ENCODE data around the gene PARP4.
"Not testable (repeated sequence)": the region's sequence is repeated elsewhere in the genome, so short reads cannot be mapped to it uniquely, and the experiment has no call there.

Gene PARP4

DNA sequence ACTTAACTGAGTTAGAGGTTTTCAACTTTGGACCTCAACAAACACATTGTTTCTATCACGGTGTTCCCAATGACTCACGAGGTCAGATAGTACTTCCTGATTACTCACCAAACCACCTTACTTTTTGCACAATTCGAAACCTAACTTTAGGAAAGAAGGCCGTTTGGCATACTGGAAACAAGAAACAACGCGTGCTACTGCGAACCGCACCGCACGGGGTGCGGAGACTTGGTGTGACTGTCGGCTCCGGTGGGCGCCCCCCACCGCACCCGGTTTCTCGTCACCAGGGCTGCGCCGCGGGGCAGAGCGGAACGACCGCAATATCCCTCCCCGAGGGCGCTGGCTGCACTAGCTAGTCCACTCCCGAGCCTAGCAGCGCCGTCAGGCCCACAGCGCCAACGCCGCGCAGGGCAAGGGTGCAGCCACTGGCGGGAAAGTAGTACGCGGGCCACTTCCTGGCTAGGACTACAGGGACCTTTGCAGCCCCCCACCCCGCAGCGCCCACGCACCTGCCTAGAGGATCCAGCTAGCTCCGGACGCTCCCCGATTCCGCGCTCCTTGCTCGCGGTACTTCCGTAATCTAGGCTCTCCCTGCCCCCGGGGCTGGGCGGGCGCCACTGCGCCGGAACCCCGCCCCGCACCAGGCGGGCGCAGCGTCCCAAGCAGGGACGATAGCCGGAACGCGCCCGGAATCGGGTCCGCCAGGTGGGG lies at the start of gene PARP4:
TSS of gene PARP4 (minus strand) at position 582 of the 711 bp plus-strand sequence. CDS start 9,002 bp downstream, outside the sequence.
- peak within 1 kb of the TSS; percentile 92 for H3K27ac ChIP-seq (ENCODE audit: low read depth, low read length)
- H3K4me1 ChIP-seq (ENCODE audit: control insufficient read depth, insufficient read depth, low read length), result 0 out of 2 replicates have a peak, but pooled peaks cover 7% of the 10 kb centered on the region
- H3K36me3 ChIP-seq (ENCODE audit: control insufficient read depth, insufficient read depth, low read length), result no peaks in the 10 kb centered on the region
- peak within 1 kb of the TSS; percentile 96 for H3K9ac ChIP-seq (ENCODE audit: low read depth, low read length)
- H3K9me3 ChIP-seq (ENCODE audit: control insufficient read depth, insufficient read depth, low read length), result no peaks in the 10 kb centered on the region
- no peaks in the 10 kb centered on the region; the same call in 1 of the 2 replicates for H3K27me3 ChIP-seq (ENCODE audit: control insufficient read depth, insufficient read depth, low read length)
- peak within 1 kb of the TSS; percentile 94 for H3K4me3 ChIP-seq (ENCODE audit: low read depth, low read length)

DNA sequence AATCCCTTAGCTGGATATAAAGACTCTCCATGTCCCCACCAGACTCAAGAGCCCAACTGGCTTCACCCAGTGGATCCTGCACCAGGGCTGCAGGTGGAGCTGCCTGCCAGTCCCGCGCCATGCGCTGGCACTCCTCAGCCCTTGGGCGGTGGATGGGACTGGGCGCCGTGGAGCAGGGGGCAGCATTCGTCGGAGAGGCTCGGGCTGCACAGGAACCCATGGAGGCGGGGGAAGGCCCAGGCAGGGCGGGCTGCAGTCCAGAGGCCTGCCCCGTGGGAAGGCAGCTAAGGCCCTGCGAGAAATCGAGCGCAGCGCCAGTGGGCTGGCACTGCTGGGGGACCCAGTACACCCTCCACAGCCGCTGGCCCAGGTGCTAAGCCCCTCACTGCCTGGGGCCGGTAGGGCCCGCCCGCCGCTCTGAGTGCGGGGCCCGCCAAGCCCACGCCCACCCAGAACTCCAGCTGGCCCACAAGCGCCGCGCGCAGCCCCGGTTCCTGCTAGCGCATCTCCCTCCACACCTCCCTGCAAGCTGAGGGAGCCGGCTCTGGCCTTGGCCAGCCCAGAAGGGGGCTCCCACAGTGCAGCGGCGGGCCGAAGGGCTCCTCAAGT lies 48.1 kb upstream of the PARP4 start:
- not testable (repeated sequence) for H3K27me3 ChIP-seq (ENCODE audit: control insufficient read depth, insufficient read depth, low read length); H3K27ac ChIP-seq (ENCODE audit: low read depth, low read length); H3K9ac ChIP-seq (ENCODE audit: low read depth, low read length); H3K4me3 ChIP-seq (ENCODE audit: low read depth, low read length); H3K9me3 ChIP-seq (ENCODE audit: control insufficient read depth, insufficient read depth, low read length); H3K36me3 ChIP-seq (ENCODE audit: control insufficient read depth, insufficient read depth, low read length); H3K4me1 ChIP-seq (ENCODE audit: control insufficient read depth, insufficient read depth, low read length)

DNA sequence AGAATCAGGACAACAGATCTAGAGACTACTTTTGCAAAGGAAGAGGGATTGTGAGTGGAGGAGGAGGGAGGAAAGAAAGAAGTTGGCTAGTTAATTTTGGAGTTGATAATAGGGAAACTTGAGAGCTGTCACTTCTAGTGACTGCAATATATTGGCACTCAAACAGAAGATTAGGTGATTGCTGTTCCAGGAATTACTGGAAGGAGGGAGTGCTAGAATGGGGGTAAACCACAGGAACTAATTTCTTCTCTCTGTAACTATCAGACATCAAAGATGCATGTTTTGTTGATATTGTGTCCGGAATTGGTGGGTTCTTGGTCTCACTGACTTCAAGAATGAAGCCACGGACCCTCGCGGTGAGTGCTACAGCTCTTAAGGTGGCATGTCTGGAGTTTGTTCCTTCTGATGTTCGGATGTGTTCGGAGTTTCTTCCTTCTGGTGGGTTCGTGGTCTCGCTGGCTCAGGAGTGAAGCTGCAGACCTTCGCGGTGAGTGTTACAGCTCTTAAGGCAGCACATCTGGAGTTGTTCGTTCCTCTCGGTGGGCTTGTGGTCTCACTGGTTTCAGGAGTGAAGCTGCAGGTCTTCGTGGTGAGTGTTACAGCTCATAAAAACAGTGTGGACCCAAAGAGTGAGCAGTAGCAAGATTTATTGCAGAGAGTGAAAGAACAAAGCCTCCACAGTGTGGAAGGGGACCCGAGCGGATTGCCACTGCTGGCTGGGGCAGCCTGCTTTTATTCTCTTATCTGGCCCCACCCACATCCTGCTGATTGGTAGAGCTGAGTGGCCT lies 47.0 kb upstream of the PARP4 start:
- not testable (repeated sequence) for H3K27ac ChIP-seq (ENCODE audit: low read depth, low read length); H3K9ac ChIP-seq (ENCODE audit: low read depth, low read length); H3K36me3 ChIP-seq (ENCODE audit: control insufficient read depth, insufficient read depth, low read length)

GRCh38 chr13:24557081-24557480 lies 44.5 kb upstream of the PARP4 start:
- H3K9me3 ChIP-seq (ENCODE audit: control insufficient read depth, insufficient read depth, low read length), result peaks cover 4% of the 10 kb centered on the region; the same call in 1 of the 2 replicates
- no peak overlapping the region for H3K27ac ChIP-seq (ENCODE audit: low read depth, low read length)
- H3K4me1 ChIP-seq (ENCODE audit: control insufficient read depth, insufficient read depth, low read length), result no peaks in the 10 kb centered on the region
- H3K27me3 ChIP-seq (ENCODE audit: control insufficient read depth, insufficient read depth, low read length), result no peaks in the 10 kb centered on the region
- H3K36me3 ChIP-seq (ENCODE audit: control insufficient read depth, insufficient read depth, low read length), result no peaks in the 10 kb centered on the region
- no peak overlapping the region for H3K9ac ChIP-seq (ENCODE audit: low read depth, low read length)
- no peak overlapping the region for H3K4me3 ChIP-seq (ENCODE audit: low read depth, low read length)

More for the DNA sequence above, 47.0 kb upstream of the PARP4 start:
- not testable (repeated sequence) for H3K4me3 ChIP-seq (ENCODE audit: low read depth, low read length); H3K4me1 ChIP-seq (ENCODE audit: control insufficient read depth, insufficient read depth, low read length); H3K27me3 ChIP-seq (ENCODE audit: control insufficient read depth, insufficient read depth, low read length); H3K9me3 ChIP-seq (ENCODE audit: control insufficient read depth, insufficient read depth, low read length)

- H3K4me3 ChIP-seq (ENCODE audit: low read depth, low read length); H3K4me1 ChIP-seq (ENCODE audit: control insufficient read depth, insufficient read depth, low read length); H3K9ac ChIP-seq (ENCODE audit: low read depth, low read length); H3K9me3 ChIP-seq (ENCODE audit: control insufficient read depth, insufficient read depth, low read length); H3K27me3 ChIP-seq (ENCODE audit: control insufficient read depth, insufficient read depth, low read length); H3K27ac ChIP-seq (ENCODE audit: low read depth, low read length); H3K36me3 ChIP-seq (ENCODE audit: control insufficient read depth, insufficient read depth, low read length): not testable (repeated sequence)
Measured at GRCh38 chr13:24553892-24554291, 41.3 kb upstream of the PARP4 start.

GRCh38 chr13:24541476-24542352 lies 29.1 kb upstream of the PARP4 start:
- peak overlapping the region; percentile 64 for H3K4me3 ChIP-seq (ENCODE audit: low read depth, low read length)

GRCh38 chr13:24541127-24541475 lies 28.5 kb upstream of the PARP4 start:
- H3K4me1 ChIP-seq (ENCODE audit: control insufficient read depth, insufficient read depth, low read length), result no peaks in the 10 kb centered on the region
- H3K4me3 ChIP-seq (ENCODE audit: low read depth, low read length), result peak overlapping the region; percentile 64
- H3K27ac ChIP-seq (ENCODE audit: low read depth, low read length), result no peak overlapping the region
- no peaks in the 10 kb centered on the region for H3K36me3 ChIP-seq (ENCODE audit: control insufficient read depth, insufficient read depth, low read length)
- H3K27me3 ChIP-seq (ENCODE audit: control insufficient read depth, insufficient read depth, low read length), result peaks cover 31% of the 10 kb centered on the region
- no peak overlapping the region for H3K9ac ChIP-seq (ENCODE audit: low read depth, low read length)
- H3K9me3 ChIP-seq (ENCODE audit: control insufficient read depth, insufficient read depth, low read length), result no peaks in the 10 kb centered on the region

More at GRCh38 chr13:24541476-24542352, 29.1 kb upstream of the PARP4 start:
- H3K9ac ChIP-seq (ENCODE audit: low read depth, low read length); H3K4me1 ChIP-seq (ENCODE audit: control insufficient read depth, insufficient read depth, low read length); H3K9me3 ChIP-seq (ENCODE audit: control insufficient read depth, insufficient read depth, low read length); H3K36me3 ChIP-seq (ENCODE audit: control insufficient read depth, insufficient read depth, low read length); H3K27ac ChIP-seq (ENCODE audit: low read depth, low read length): not testable (repeated sequence)
- H3K27me3 ChIP-seq (ENCODE audit: control insufficient read depth, insufficient read depth, low read length), result peaks cover 31% of the 10 kb centered on the region

GRCh38 chr13:24540236-24541126 lies 27.9 kb upstream of the PARP4 start:
- Histone ChIP-seq H3K27me3 (ENCODE audit: control insufficient read depth, insufficient read depth, low read length) (peaks cover 31% of the 10 kb centered on the region), H3K27ac (ENCODE audit: low read depth, low read length) (no peak overlapping the region), H3K4me1 (ENCODE audit: control insufficient read depth, insufficient read depth, low read length) (no peaks in the 10 kb centered on the region), H3K36me3 (ENCODE audit: control insufficient read depth, insufficient read depth, low read length) (no peaks in the 10 kb centered on the region), H3K9ac (ENCODE audit: low read depth, low read length) (no peak overlapping the region), H3K4me3 (ENCODE audit: low read depth, low read length) (peak overlapping the region; percentile 64; the same call in 1 of the 2 replicates), H3K9me3 (ENCODE audit: control insufficient read depth, insufficient read depth, low read length) (no peaks in the 10 kb centered on the region)

- H3K4me3 ChIP-seq (ENCODE audit: low read depth, low read length), result no peak overlapping the region
- no peak overlapping the region for H3K9ac ChIP-seq (ENCODE audit: low read depth, low read length)
- H3K27ac ChIP-seq (ENCODE audit: low read depth, low read length), result no peak overlapping the region
- no peaks in the 10 kb centered on the region for H3K36me3 ChIP-seq (ENCODE audit: control insufficient read depth, insufficient read depth, low read length)
- H3K9me3 ChIP-seq (ENCODE audit: control insufficient read depth, insufficient read depth, low read length), result no peaks in the 10 kb centered on the region
- H3K4me1 ChIP-seq (ENCODE audit: control insufficient read depth, insufficient read depth, low read length), result no peaks in the 10 kb centered on the region
- peaks cover 31% of the 10 kb centered on the region for H3K27me3 ChIP-seq (ENCODE audit: control insufficient read depth, insufficient read depth, low read length)
Measured at GRCh38 chr13:24539500-24540165, 27.1 kb upstream of the PARP4 start.

Data from HUES48 (cell line).